Endodermal cell (in vitro differentiated cells): Measurements from ENCODE around the gene SLC6A8. TPM values are rescaled to one million over a fixed set of nuclear protein-coding genes. Genes with fewer than 3 reads are reported as not detected.
"Not testable (repeated sequence)": the region's sequence is repeated elsewhere in the genome, so short reads cannot be mapped to it uniquely, and the experiment has no call there.

Experiments
- DNase-seq: peaks from one replicate; pipeline ENCODE4 v3.0.0-alpha.2; 2017
- H3K27ac ChIP-seq: 2 replicates; pipeline ENCODE4 v1.5.1; 2013; ENCODE audit warnings: mild to moderate bottlenecking, low read depth, low read length, moderate library complexity
- H3K27me3 ChIP-seq: 2 replicates; pipeline ENCODE4 v1.6.1; 2013; ENCODE audit warnings: mild to moderate bottlenecking, low read length, moderate library complexity; ENCODE audit not compliant: insufficient read depth, control insufficient read depth, poor library complexity, severe bottlenecking
- H3K36me3 ChIP-seq: 2 replicates; pipeline ENCODE4 v1.7.0; 2013; ENCODE audit warnings: mild to moderate bottlenecking, low read length, moderate library complexity; ENCODE audit not compliant: control insufficient read depth, insufficient read depth
- H3K4me1 ChIP-seq: one replicate; pipeline ENCODE4 v1.7.0; 2013; ENCODE audit warnings: low read length; ENCODE audit not compliant: control insufficient read depth, insufficient read depth
- H3K4me3 ChIP-seq: 2 replicates; pipeline ENCODE4 v1.5.1; 2013; ENCODE audit warnings: mild to moderate bottlenecking, low read length, moderate library complexity
- H3K9ac ChIP-seq: 2 replicates; pipeline ENCODE4 v1.6.1; 2013; ENCODE audit warnings: mild to moderate bottlenecking, low read length, moderate library complexity; ENCODE audit not compliant: poor library complexity, severe bottlenecking; ENCODE audit errors: extremely low read depth
- H3K9me3 ChIP-seq: 2 replicates; pipeline ENCODE4 v1.6.1; 2013; ENCODE audit warnings: mild to moderate bottlenecking, low read length, moderate library complexity; ENCODE audit not compliant: control insufficient read depth
- H3K27ac Mint-ChIP-seq: 2 replicates; pipeline ENCODE4 v1.8.0; 2020; ENCODE audit warnings: mixed read lengths
- H3K27me3 Mint-ChIP-seq: 2 replicates; pipeline ENCODE4 v1.8.0; 2021; ENCODE audit warnings: mild to moderate bottlenecking, mixed read lengths; ENCODE audit not compliant: insufficient read depth
- H3K36me3 Mint-ChIP-seq: 2 replicates; pipeline ENCODE4 v1.8.0; 2020; ENCODE audit warnings: low read depth, mixed read lengths
- H3K4me1 Mint-ChIP-seq: 2 replicates; pipeline ENCODE4 v1.8.0; 2020; ENCODE audit warnings: mixed read lengths
- H3K4me3 Mint-ChIP-seq: 2 replicates; pipeline ENCODE4 v1.8.0; 2020; ENCODE audit warnings: mild to moderate bottlenecking, moderate library complexity, mixed read lengths
- H3K9me3 Mint-ChIP-seq: 2 replicates; pipeline ENCODE4 v1.8.0; 2020; ENCODE audit warnings: mild to moderate bottlenecking, mixed read lengths
- WGBS, 2 experiments: methylation state at CpG; one replicate each; pipeline versions ENCODE4 v1.1.5 to v1.1.7; 2013; ENCODE audit warnings: missing lambda C conversion rate in 2 of 2, mixed read lengths in 1 of 2; ENCODE audit not compliant: insufficient coverage in 1 of 2, insufficient read length in 1 of 2; 5-methylcytosine and 5-hydroxymethylcytosine counted together
- total RNA-seq, 2 donors: library from RNA; stranded (reverse); fragmentation: NEBNext Ultra II Directional in 1 of 2; extraction: Animal tissue kit (Norgen Biotek cat#: 25700) in 1 of 2; gene quantifications; 2 replicates in 1 of 2; 3 replicates in 1 of 2; pipeline ENCODE4 v1.2.1, GENCODE V29; 2021
- TF ChIP-seq, protein P1 (sequence below): fragments of 200-600 bp; sonication (generic); conservative IDR thresholded peaks from 2 replicates; pipeline ENCODE4 v1.5.0; 2021; ENCODE audit warnings: antibody characterized with exemption, mild to moderate bottlenecking

Gene SLC6A8
- total RNA-seq, 2 donors from 2014 or later, result 57.6 to 121 TPM

DNA sequence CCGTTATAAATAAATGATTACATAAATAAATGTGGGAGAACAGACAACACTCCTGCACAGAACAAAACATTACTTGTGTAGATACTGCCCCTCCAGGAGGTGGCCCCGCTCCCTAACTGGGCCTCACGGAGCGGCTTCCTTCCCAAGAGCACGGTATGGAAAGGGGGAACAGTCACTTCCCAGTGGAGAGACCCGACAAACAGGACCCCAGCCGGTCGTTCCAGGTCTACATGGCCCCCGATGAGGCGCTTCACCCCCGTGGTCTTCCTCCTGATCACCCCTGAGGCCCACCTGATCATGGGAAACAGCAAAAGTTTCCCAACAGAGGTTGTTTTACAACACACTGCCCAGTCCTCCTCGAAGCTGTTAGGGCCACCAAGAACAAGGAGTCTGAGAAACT, 6.6 kb upstream of the SLC6A8 start:
- H3K4me1 ChIP-seq, result no peaks in the 10 kb centered on the region
- 88% methylated on average over 11 of the region's 12 CpGs; no CpG with 5 or more reads in 1 of the 2 experiments for WGBS, 2 experiments
- no peak overlapping the region for H3K27ac ChIP-seq
- no peak overlapping the region for H3K4me3 ChIP-seq
- Mint-ChIP-seq H3K4me1 (peaks cover 3% of the 10 kb centered on the region), H3K4me3 (no peak overlapping the region), H3K27me3 (peaks cover 5% of the 10 kb centered on the region), H3K27ac (no peak overlapping the region), H3K9me3 (peaks cover 65% of the 10 kb centered on the region), H3K36me3 (peaks cover 4% of the 10 kb centered on the region)
- TF ChIP-seq, protein P1, sequence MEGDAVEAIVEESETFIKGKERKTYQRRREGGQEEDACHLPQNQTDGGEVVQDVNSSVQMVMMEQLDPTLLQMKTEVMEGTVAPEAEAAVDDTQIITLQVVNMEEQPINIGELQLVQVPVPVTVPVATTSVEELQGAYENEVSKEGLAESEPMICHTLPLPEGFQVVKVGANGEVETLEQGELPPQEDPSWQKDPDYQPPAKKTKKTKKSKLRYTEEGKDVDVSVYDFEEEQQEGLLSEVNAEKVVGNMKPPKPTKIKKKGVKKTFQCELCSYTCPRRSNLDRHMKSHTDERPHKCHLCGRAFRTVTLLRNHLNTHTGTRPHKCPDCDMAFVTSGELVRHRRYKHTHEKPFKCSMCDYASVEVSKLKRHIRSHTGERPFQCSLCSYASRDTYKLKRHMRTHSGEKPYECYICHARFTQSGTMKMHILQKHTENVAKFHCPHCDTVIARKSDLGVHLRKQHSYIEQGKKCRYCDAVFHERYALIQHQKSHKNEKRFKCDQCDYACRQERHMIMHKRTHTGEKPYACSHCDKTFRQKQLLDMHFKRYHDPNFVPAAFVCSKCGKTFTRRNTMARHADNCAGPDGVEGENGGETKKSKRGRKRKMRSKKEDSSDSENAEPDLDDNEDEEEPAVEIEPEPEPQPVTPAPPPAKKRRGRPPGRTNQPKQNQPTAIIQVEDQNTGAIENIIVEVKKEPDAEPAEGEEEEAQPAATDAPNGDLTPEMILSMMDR, result no peak
- H3K27me3 ChIP-seq, result no peaks in the 10 kb centered on the region
- H3K9me3 ChIP-seq, result no peaks in the 10 kb centered on the region
- no peak overlapping the region for H3K9ac ChIP-seq
- no peaks in the 10 kb centered on the region for H3K36me3 ChIP-seq
- DNase-seq, result peak; percentile 41

DNA sequence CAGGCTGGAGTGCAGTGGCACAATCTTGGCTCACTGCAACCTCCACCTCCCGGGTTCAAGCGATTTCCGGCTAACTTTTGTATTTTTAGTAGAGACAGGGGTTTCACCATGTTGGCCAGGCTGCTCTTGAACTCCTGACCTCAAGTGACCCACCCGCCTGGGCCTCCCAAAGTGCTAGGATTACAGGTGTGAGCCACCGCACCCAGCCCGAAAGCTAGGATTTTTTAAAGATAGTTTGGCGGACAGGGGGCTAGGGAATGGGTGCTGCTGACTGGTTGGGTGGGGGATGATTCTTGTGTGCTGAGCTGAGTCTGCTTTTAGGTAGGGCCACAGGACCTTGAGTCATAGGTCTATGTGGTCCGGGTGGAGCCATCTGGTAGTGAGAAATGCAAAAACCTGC, 4.2 kb upstream of the SLC6A8 start:
- 96 to 100% methylated on average over 1 to 8 of the region's 8 CpGs for WGBS, 2 experiments
- not testable (repeated sequence) for H3K27me3 ChIP-seq, H3K9me3 ChIP-seq, H3K27ac Mint-ChIP-seq, H3K27me3 Mint-ChIP-seq, H3K36me3 ChIP-seq, H3K36me3 Mint-ChIP-seq, H3K9ac ChIP-seq, H3K4me1 ChIP-seq, H3K4me1 Mint-ChIP-seq, H3K4me3 Mint-ChIP-seq
- H3K9me3 Mint-ChIP-seq, result peaks cover 64% of the 10 kb centered on the region
- Histone ChIP-seq H3K4me3 (peak overlapping the region; percentile 40), H3K27ac (peak overlapping the region; percentile 96)
- peak; percentile 30 for DNase-seq

DNA sequence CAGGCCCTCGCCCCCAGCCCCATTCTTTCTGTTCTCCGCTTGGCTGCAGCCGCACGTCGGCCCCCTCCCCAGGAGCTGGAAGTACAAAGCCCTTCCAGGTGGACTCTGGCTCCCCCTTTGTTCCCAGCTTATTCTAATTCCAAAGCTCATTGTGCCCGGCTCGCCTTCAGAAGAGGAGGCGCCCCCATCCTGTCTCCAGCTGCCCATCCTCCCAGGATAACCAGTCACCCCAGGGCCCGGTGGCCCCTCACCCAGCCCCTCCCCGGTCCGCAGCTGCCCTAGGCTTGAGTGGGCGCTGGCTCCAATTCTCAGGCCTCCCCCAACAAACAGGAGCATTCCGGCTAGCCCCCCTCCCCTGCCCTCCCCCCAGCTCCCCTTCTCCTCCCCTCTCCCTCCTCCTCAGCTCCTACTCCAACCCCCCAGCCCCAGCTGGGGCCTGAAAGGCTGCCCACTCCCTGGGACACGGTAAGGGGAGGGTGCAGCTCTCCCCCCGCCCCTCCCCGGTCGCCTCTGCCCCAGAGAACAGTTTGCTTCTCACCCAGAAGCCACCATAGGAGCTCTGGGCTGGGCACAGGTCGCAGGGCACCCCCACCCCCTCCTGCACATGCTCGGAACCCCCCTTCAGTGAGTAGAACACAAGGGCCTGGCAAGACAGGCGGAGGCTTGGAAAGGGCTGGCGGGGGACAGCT, 3.1 kb upstream of the SLC6A8 start:
- Mint-ChIP-seq H3K4me3 (no peak overlapping the region), H3K27me3 (peaks cover 2% of the 10 kb centered on the region), H3K36me3 (peaks cover 4% of the 10 kb centered on the region), H3K9me3 (peaks cover 59% of the 10 kb centered on the region), H3K4me1 (peaks cover 9% of the 10 kb centered on the region), H3K27ac (no peak overlapping the region)
- H3K27ac ChIP-seq, result peak overlapping the region; percentile 96
- H3K9ac ChIP-seq, result no peak overlapping the region
- no peak overlapping the region for H3K4me3 ChIP-seq
- no peaks in the 10 kb centered on the region for H3K4me1 ChIP-seq
- H3K36me3 ChIP-seq, result no peaks in the 10 kb centered on the region
- peak; percentile 67 for DNase-seq
- TF ChIP-seq, protein P1, result no peak
- no peaks in the 10 kb centered on the region for H3K9me3 ChIP-seq
- H3K27me3 ChIP-seq, result no peaks in the 10 kb centered on the region
- WGBS, 2 experiments, result 28 to 34% methylated on average over 4 to 11 of the region's 21 CpGs
